Vagina (tissue), 2 donors: ENCODE results near the gene MRPL34. TPM values are rescaled to one million over a fixed set of nuclear protein-coding genes. Genes with fewer than 3 reads are reported as not detected.

Source experiments
- DNase-seq, 2 donors: peaks; one replicate each; pipeline ENCODE4 v3.0.0-alpha.2; 2017; ENCODE audit errors: extremely low spot score in 2 of 2
- H3K27ac ChIP-seq: fragments of 200-600 bp; sonication (generic); one replicate; pipeline ENCODE4 v1.5.1; 2019
- H3K27me3 ChIP-seq: fragments of 200-600 bp; sonication (generic); one replicate; pipeline ENCODE4 v1.5.1; 2019
- H3K36me3 ChIP-seq, 2 donors: fragments of 200-600 bp; sonication (generic); one replicate each; pipeline ENCODE4 v1.5.1; 2017 to 2019
- H3K4me1 ChIP-seq: fragments of 200-600 bp; sonication (generic); one replicate; pipeline ENCODE4 v1.5.1; 2019
- H3K4me3 ChIP-seq, 2 donors: fragments of 200-600 bp; sonication (generic); 1 replicate in 1 of 2; 2 replicates in 1 of 2; pipeline ENCODE4 v1.5.1; 2016 to 2019
- H3K9me3 ChIP-seq: fragments of 200-600 bp; sonication (generic); one replicate; pipeline ENCODE4 v1.5.1; 2019
- POLR2A ChIP-seq, 2 donors: fragments of 450-650 bp; IDR thresholded peaks; one replicate each; pipeline ENCODE4 v1.6.1; 2017; ENCODE audit warnings: antibody characterized with exemption in 2 of 2, mild to moderate bottlenecking in 2 of 2, moderate library complexity in 2 of 2
- POLR2AphosphoS5 ChIP-seq, 2 donors: sonication (generic); formaldehyde crosslinking; IDR thresholded peaks; one replicate each; pipeline ENCODE4 v1.9.0; 2017; ENCODE audit warnings: antibody characterized with exemption in 2 of 2, mild to moderate bottlenecking in 2 of 2, low read depth in 1 of 2; ENCODE audit not compliant: insufficient read depth in 1 of 2
- intact Hi-C: fragments of 100-400 bp; cut with DNase I; formaldehyde crosslinking; loops from one replicate; pipeline ENCODE4 v1.15.1; 2023
- total RNA-seq: library from RNA; depleted of rRNA; stranded (reverse); fragments of >200 nt; gene quantifications from one replicate; pipeline ENCODE4 v1.2.3, GENCODE V29; 2016
- TF ChIP-seq, protein P1 (sequence below), 3 experiments: fragments of 450-650 bp in 2 of 3; fragments of 200-600 bp in 1 of 3; sonication (generic) in 1 of 3; IDR thresholded peaks; one replicate each; pipeline ENCODE4 v1.5.1; 2017 to 2019; ENCODE audit warnings: antibody characterized with exemption in 3 of 3, mild to moderate bottlenecking in 2 of 3, moderate library complexity in 2 of 3

Gene MRPL34
- total RNA-seq, 1 donor from 2014 or later: 176 TPM

DNA sequence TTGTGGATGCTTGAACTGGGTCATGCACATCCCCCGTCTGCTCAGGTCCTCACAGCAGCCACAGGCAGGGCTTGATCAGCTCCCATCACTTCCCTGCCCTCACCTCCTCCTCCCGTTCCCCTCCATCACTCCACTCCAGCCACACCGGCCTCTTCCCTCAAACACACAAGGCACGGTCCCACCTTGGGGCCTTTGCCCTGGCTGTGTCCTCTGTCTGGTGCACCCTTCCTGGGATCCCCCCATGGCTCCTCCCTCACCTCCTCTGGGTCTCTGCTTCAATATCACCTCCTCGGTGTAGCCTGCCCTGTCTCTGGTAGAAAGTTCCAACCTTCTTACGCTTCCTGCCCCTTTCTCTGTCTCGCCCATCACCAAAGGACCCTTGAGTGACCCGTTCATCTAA is 47.7 kb downstream of the MRPL34 start:
- Histone ChIP-seq H3K4me3 (no peak overlapping the region), H3K27ac (no peak overlapping the region), H3K4me1 (peaks cover 27% of the 10 kb centered on the region), H3K36me3 (no peaks in the 10 kb centered on the region), H3K27me3 (no peaks in the 10 kb centered on the region), H3K9me3 (no peaks in the 10 kb centered on the region)
- TF ChIP-seq, protein P1, sequence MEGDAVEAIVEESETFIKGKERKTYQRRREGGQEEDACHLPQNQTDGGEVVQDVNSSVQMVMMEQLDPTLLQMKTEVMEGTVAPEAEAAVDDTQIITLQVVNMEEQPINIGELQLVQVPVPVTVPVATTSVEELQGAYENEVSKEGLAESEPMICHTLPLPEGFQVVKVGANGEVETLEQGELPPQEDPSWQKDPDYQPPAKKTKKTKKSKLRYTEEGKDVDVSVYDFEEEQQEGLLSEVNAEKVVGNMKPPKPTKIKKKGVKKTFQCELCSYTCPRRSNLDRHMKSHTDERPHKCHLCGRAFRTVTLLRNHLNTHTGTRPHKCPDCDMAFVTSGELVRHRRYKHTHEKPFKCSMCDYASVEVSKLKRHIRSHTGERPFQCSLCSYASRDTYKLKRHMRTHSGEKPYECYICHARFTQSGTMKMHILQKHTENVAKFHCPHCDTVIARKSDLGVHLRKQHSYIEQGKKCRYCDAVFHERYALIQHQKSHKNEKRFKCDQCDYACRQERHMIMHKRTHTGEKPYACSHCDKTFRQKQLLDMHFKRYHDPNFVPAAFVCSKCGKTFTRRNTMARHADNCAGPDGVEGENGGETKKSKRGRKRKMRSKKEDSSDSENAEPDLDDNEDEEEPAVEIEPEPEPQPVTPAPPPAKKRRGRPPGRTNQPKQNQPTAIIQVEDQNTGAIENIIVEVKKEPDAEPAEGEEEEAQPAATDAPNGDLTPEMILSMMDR (IDR thresholded peaks at IDR 0.05): no peak
- TF ChIP-seq POLR2A (IDR thresholded peaks at IDR 0.05) (no peak), POLR2AphosphoS5 (IDR thresholded peaks at IDR 0.05; ENCODE audit: insufficient read depth in 1 of 2, low read depth in 1 of 2) (no peak)
- DNase-seq: no peak
- intact Hi-C loops: no loop called here

Other genes starting within 250 kb of the MRPL34 start
- 4.7 TPM for gene HAUS8, start 230.4 kb upstream of the MRPL34 start, total RNA-seq
- gene MYO9B, start 230.1 kb upstream of the MRPL34 start, total RNA-seq: 100 TPM
- 30.9 TPM for gene USE1, start 90.5 kb upstream of the MRPL34 start, total RNA-seq
- gene OCEL1, start 79.6 kb upstream of the MRPL34 start, total RNA-seq: 24.1 TPM
- gene NR2F6, start 60.0 kb upstream of the MRPL34 start, total RNA-seq: 41.3 TPM
- gene USHBP1, start 41.1 kb upstream of the MRPL34 start, total RNA-seq: 20.4 TPM
- gene BABAM1, start 38.4 kb upstream of the MRPL34 start, total RNA-seq: 59.7 TPM
- gene ANKLE1, start 24.0 kb upstream of the MRPL34 start, total RNA-seq: 2.9 TPM
- gene ABHD8, start 2.4 kb upstream of the MRPL34 start, total RNA-seq: 10.8 TPM
- gene DDA1, start 3.7 kb downstream of the MRPL34 start, total RNA-seq: 12.0 TPM
- gene ANO8, start 29.0 kb downstream of the MRPL34 start, total RNA-seq: 10.3 TPM
- gene GTPBP3, start 31.7 kb downstream of the MRPL34 start, total RNA-seq: 25.5 TPM
- 74.9 TPM for gene PLVAP, start 71.5 kb downstream of the MRPL34 start, total RNA-seq
- gene CCDC194, start 88.3 kb downstream of the MRPL34 start, total RNA-seq: not detected
- gene BST2, start 99.8 kb downstream of the MRPL34 start, total RNA-seq: 88.4 TPM
- 53.3 TPM for gene MVB12A, start 114.2 kb downstream of the MRPL34 start, total RNA-seq
- 0.49 TPM for gene TMEM221, start 142.8 kb downstream of the MRPL34 start, total RNA-seq
- not detected for gene NXNL1, start 155.1 kb downstream of the MRPL34 start, total RNA-seq
- gene SLC27A1, start 164.7 kb downstream of the MRPL34 start, total RNA-seq: 22.1 TPM
- 134 TPM for gene PGLS, start 205.8 kb downstream of the MRPL34 start, total RNA-seq
- 55.0 TPM for gene COLGALT1, start 249.8 kb downstream of the MRPL34 start, total RNA-seq